GM12864 (cell line): Measurements from ENCODE around the gene FARP1.

Experiments
- DNase-seq: peaks from one replicate; pipeline ENCODE4 v3.0.0-alpha.2; 2011; ENCODE audit warnings: low read depth
- H3K4me3 ChIP-seq: 2 replicates; pipeline ENCODE4 v1.5.1; 2011; ENCODE audit warnings: mild to moderate bottlenecking, low read depth, low read length, control low read depth
- TF ChIP-seq, protein P1 (sequence below): IDR thresholded peaks from 2 replicates; pipeline ENCODE4 v1.5.1; 2011; ENCODE audit warnings: low read depth, mild to moderate bottlenecking, moderate library complexity, low read length, control low read depth, inconsistent platforms; ENCODE audit errors: missing control alignments

FARP1 gene, protein sequence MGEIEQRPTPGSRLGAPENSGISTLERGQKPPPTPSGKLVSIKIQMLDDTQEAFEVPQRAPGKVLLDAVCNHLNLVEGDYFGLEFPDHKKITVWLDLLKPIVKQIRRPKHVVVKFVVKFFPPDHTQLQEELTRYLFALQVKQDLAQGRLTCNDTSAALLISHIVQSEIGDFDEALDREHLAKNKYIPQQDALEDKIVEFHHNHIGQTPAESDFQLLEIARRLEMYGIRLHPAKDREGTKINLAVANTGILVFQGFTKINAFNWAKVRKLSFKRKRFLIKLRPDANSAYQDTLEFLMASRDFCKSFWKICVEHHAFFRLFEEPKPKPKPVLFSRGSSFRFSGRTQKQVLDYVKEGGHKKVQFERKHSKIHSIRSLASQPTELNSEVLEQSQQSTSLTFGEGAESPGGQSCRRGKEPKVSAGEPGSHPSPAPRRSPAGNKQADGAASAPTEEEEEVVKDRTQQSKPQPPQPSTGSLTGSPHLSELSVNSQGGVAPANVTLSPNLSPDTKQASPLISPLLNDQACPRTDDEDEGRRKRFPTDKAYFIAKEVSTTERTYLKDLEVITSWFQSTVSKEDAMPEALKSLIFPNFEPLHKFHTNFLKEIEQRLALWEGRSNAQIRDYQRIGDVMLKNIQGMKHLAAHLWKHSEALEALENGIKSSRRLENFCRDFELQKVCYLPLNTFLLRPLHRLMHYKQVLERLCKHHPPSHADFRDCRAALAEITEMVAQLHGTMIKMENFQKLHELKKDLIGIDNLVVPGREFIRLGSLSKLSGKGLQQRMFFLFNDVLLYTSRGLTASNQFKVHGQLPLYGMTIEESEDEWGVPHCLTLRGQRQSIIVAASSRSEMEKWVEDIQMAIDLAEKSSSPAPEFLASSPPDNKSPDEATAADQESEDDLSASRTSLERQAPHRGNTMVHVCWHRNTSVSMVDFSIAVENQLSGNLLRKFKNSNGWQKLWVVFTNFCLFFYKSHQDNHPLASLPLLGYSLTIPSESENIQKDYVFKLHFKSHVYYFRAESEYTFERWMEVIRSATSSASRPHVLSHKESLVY

DNA sequence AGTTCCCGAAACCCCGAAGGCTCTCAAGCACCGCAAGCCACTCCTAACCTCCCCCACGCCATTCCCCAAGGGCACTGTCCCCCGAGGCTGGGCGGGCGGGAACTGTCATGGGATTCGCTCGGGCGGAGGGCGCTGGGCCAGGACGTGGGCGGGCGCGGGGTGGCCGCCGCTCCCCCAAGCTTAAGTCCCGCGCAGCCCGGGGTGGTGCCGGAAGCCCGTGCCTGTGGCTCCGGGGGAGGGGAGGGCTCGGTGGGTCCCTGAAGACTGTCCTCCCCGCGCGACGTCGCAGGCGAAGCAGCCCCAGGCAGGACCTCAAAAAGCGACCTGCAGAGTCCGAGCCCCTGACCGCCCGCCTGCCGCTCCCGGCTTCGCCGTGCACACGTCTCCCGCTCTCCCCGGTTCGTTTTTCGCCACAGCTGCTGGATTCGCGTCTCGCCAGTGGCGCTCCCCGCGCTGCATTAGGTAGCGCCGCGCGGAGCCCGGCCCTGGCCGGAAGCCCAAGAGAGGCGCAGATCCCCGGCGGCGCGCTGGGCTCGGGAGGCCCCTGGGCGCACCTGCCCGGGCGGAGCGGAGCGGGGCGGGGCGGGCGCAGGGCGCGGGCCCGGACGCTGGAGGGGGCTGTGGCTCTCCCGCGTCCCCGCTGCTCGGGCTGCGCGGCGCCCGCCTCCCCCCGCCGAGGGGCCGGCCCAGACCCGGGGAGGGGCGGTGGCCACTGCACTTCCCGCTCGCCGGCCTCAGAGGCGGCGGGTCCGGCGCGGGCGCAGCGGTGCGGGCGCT, at the start of gene FARP1:
FARP1 (plus strand) TSS at position 715 of the 777 bp plus-strand sequence. CDS start 70,149 bp downstream, outside the sequence.
- DNase-seq, result no peak
- TF ChIP-seq, protein P1, sequence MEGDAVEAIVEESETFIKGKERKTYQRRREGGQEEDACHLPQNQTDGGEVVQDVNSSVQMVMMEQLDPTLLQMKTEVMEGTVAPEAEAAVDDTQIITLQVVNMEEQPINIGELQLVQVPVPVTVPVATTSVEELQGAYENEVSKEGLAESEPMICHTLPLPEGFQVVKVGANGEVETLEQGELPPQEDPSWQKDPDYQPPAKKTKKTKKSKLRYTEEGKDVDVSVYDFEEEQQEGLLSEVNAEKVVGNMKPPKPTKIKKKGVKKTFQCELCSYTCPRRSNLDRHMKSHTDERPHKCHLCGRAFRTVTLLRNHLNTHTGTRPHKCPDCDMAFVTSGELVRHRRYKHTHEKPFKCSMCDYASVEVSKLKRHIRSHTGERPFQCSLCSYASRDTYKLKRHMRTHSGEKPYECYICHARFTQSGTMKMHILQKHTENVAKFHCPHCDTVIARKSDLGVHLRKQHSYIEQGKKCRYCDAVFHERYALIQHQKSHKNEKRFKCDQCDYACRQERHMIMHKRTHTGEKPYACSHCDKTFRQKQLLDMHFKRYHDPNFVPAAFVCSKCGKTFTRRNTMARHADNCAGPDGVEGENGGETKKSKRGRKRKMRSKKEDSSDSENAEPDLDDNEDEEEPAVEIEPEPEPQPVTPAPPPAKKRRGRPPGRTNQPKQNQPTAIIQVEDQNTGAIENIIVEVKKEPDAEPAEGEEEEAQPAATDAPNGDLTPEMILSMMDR, result no peak
- peak within 1 kb of the TSS; percentile 45 for H3K4me3 ChIP-seq

DNA sequence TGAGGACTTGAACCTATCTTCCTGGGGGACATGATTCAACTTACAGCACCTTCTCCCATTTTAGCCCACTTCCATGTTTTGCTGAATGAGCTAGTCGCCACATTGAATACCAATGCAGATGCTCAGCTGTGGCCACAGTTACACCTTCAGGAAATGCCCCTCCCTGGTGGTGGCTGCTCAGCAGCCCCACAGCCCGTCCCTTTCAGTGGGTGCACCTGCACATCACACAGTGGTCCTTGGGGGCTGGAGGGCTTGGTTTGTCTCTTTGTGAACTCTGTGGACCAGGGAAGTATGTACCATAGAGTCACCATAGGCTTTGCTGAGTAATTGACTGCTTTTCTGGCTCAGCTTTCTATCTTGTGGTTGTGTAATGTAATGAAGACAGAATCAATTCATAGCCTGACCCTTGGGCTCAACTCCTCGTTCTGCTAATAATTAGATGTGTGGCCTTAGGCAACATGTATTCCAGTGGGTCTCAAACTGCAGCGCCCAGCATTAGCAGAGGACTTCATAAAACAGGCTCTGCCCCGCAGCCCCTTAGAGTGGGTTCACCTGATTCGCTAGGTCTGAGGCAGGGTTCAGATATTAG, 48.1 kb upstream of the FARP1 start:
- no peak overlapping the region for H3K4me3 ChIP-seq
- TF ChIP-seq, protein P1, result no peak
- DNase-seq, result no peak

DNA sequence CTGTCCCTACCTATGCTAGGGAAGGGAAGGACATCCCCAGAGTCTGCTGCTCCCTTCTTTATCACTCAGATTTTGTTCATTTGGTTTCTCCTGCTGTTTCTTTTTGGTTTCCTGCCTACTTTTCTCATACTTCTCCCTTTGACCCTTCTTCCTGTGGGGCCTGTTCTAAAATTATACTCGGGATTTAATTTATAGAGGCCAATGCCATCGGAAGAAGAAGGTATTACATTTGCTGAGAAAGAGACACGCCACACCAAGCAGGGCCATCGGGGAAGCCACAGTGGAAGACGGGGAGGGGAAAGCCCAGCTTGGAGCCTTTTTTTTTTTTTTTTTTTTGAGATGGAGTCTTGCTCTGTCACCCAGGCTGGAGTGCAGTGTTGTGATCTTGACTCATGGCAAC, 46.8 kb upstream of the FARP1 start:
- TF ChIP-seq, protein P1, result no peak
- H3K4me3 ChIP-seq, result no peak overlapping the region
- no peak for DNase-seq

DNA sequence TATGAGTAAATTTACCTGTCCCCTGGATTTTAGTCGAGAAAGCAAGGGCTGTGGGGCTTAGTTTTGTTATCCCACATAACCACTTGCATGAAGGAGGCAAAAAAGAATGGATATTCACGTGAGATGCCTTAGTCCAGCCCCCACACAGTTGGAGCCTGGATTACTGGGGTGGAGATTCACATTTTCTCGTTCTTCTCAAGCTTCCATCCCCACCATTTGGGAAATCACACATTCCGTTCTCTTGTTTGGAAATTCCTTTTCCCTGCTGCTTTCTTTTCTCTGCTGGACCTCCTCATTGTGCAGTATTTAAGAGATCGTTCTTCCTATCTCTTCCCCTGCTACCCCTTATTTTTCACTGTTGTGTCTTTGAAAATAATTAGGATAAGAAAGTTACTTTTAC, 45.1 kb upstream of the FARP1 start:
- TF ChIP-seq, protein P1, result no peak
- H3K4me3 ChIP-seq, result no peak overlapping the region
- DNase-seq, result no peak

DNA sequence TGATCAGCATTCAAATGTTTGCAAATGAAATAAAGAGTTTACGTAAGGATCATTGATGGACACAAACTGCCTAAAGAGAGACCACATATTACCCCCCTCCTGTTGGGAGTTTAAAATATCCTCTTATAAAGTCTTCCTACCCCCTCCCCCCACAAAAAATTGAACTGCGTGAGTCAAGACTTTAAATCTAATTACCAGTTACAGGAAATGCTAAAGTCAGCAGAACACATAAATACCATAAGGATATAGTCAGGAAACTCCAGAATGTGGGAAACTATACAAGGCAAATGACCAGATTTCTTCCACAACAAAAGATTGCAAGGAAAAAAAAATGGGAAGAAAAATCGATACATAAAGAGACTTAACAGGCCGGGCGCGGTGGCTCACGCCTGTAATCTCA, 44.4 kb upstream of the FARP1 start:
- no peak for DNase-seq
- TF ChIP-seq, protein P1, result no peak
- no peak overlapping the region for H3K4me3 ChIP-seq

DNA sequence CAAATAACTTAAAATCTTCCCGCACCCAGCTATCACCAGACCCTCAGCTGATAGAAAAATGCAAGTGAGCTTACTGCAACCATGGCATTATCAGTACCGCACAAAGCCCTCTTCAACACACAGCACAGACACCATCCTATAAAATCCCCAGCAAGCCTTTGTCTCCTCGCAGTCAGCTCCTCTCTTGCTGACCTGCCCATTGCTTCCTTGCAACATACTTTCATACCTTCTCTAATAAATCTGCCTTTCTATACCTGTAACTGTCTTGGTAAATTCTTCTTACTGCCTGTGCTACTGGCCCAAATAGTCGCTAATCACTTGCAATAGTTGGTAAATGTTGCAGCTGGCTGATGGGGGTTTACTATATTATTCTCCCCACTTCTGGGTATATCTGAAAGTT, 43.3 kb upstream of the FARP1 start:
- DNase-seq, result no peak
- TF ChIP-seq, protein P1, result no peak
- H3K4me3 ChIP-seq, result no peak overlapping the region
